MCF 10A (cell line): Measurements from ENCODE around the gene CSMD2. TPM values are rescaled to one million over a fixed set of nuclear protein-coding genes. Genes with fewer than 3 reads are reported as not detected.
A peak's percentile ranks its signal among the peaks of the same experiment; 100 is the strongest.

ENCODE experiments used
- BruUV-seq: library from RNA; stranded (reverse); fragments of 400-500 nt; replicated peaks from 2 replicates; lab custom pipeline; 2021; lab: Mats Ljungman, UMichigan
- CTCF ChIA-PET: fragments of 300-600 bp; sonication (Branson Sonifier 250); formaldehyde crosslinking; extraction: SDS; loops from one replicate; lab custom pipeline; 2021; ENCODE audit warnings: antibody characterized with exemption, inconsistent platforms; lab: Yijun Ruan, JAX
- POLR2A ChIA-PET: fragments of 300-600, 350-650 bp; sonication (Branson Sonifier 250); formaldehyde crosslinking; extraction: SDS; loops from one replicate; lab custom pipeline; 2020; ENCODE audit warnings: antibody characterized with exemption, inconsistent platforms; lab: Yijun Ruan, JAX
- DNase-seq: peaks from one replicate; pipeline ENCODE4 v3.0.0-alpha.2; 2018; ENCODE audit not compliant: unreplicated experiment
- H3K27ac Mint-ChIP-seq: one replicate; pipeline ENCODE4 v1.8.0; 2022; ENCODE audit warnings: mild to moderate bottlenecking, low read depth, mixed read lengths; ENCODE audit not compliant: unreplicated experiment
- H3K27me3 Mint-ChIP-seq: one replicate; pipeline ENCODE4 v1.8.0; 2022; ENCODE audit warnings: mixed read lengths; ENCODE audit not compliant: insufficient read depth, unreplicated experiment
- H3K36me3 Mint-ChIP-seq: one replicate; pipeline ENCODE4 v1.8.0; 2022; ENCODE audit warnings: mild to moderate bottlenecking, moderate library complexity, mixed read lengths; ENCODE audit not compliant: insufficient read depth, unreplicated experiment
- H3K4me1 Mint-ChIP-seq: one replicate; pipeline ENCODE4 v1.8.0; 2022; ENCODE audit warnings: mixed read lengths; ENCODE audit not compliant: insufficient read depth, unreplicated experiment
- H3K4me3 Mint-ChIP-seq: one replicate; pipeline ENCODE4 v1.8.0; 2022; ENCODE audit warnings: mild to moderate bottlenecking, moderate library complexity, mixed read lengths; ENCODE audit not compliant: unreplicated experiment
- H3K9me3 Mint-ChIP-seq: one replicate; pipeline ENCODE4 v1.8.0; 2022; ENCODE audit warnings: mixed read lengths; ENCODE audit not compliant: unreplicated experiment
- CTCF ChIP-seq: fragments of 200-600 bp; IDR thresholded peaks from one replicate; pipeline ENCODE4 v1.8.0; 2022; ENCODE audit warnings: antibody characterized with exemption, mild to moderate bottlenecking; ENCODE audit not compliant: unreplicated experiment
- intact Hi-C: fragments of 100-400 bp; cut with micrococcal nuclease; formaldehyde crosslinking; loops from 2 replicates; pipeline ENCODE4 v1.14.1; 2022
- total RNA-seq: library from RNA; stranded (reverse); gene quantifications from 2 replicates; pipeline ENCODE4 v1.2.3, GENCODE V29; 2022

The CSMD2 gene
- total RNA-seq, 1 experiment from 2014 or later: not detected

- no peak overlapping the region for H3K27ac Mint-ChIP-seq
- peaks cover 57% of the 10 kb centered on the region for H3K27me3 Mint-ChIP-seq
- BruUV-seq: no TSS peak
- H3K36me3 Mint-ChIP-seq: no peaks in the 10 kb centered on the region
- intact Hi-C loops: no loop called here
- H3K4me1 Mint-ChIP-seq: no peaks in the 10 kb centered on the region
- CTCF ChIA-PET: interaction anchor here (0.5 to 3.8 kb wide), 4 partner anchors 8 to 89 kb away, joined by 3 to 22 read pairs (median 4); no protein-coding TSS in a partner anchor
- POLR2A ChIA-PET: no interaction called here
- H3K9me3 Mint-ChIP-seq: no peaks in the 10 kb centered on the region
- DNase-seq: no peak
- no peak overlapping the region for H3K4me3 Mint-ChIP-seq
- peak; percentile 26 for TF ChIP-seq CTCF
Measured at GRCh38 chr1:33624991-33625870, 539.8 kb downstream of the CSMD2 start.

- Mint-ChIP-seq H3K36me3 (no peaks in the 10 kb centered on the region), H3K9me3 (no peaks in the 10 kb centered on the region), H3K27ac (no peak overlapping the region), H3K4me1 (no peaks in the 10 kb centered on the region), H3K27me3 (peaks cover 56% of the 10 kb centered on the region), H3K4me3 (no peak overlapping the region)
- no peak for TF ChIP-seq CTCF
- intact Hi-C loops: no loop called here
- no TSS peak for BruUV-seq
- CTCF ChIA-PET: interaction anchor here (0.6 to 3.8 kb wide), 4 partner anchors 9 to 1440 kb away, joined by 3 to 22 read pairs (median 4); no protein-coding TSS in a partner anchor
- DNase-seq: no peak
- POLR2A ChIA-PET: no interaction called here
Measured at GRCh38 chr1:33624261-33624990, 540.6 kb downstream of the CSMD2 start.

GRCh38 chr1:33623811-33624210 lies 541.2 kb downstream of the CSMD2 start:
- Mint-ChIP-seq H3K36me3 (no peaks in the 10 kb centered on the region), H3K27me3 (peaks cover 56% of the 10 kb centered on the region)

More at GRCh38 chr1:33623811-33624210, 541.2 kb downstream of the CSMD2 start:
- Mint-ChIP-seq H3K4me3 (no peak overlapping the region), H3K27ac (no peak overlapping the region), H3K4me1 (no peaks in the 10 kb centered on the region), H3K9me3 (no peaks in the 10 kb centered on the region)
- POLR2A ChIA-PET: no interaction called here
- CTCF ChIA-PET: interaction anchor here (0.6 to 3.8 kb wide), 4 partner anchors 10 to 1441 kb away, joined by 3 to 22 read pairs (median 4); no protein-coding TSS in a partner anchor
- no TSS peak for BruUV-seq
- no peak for DNase-seq
- intact Hi-C loops: no loop called here
- TF ChIP-seq CTCF: no peak
